Measurements from ENCODE around the gene CDKN2B-AS1.

DNA sequence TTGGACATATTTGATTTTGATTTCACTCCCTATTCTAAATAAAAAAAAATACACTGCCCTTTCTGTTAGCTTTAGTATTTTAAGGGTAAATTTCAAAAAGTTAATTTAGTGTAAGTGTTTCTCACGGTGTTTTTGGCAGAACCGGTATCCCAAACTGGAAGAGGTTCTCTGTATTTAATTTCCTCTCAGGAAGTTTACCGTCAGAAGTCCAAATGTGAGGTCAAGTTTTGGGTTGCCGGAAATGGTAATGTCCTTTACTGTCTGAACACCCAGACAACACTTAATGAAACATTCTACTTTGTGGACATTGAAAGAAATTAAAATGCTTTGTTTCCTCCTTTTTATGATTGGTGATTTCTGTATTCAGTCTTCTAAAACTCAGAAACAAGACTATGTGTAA is 163.2 kb downstream of the CDKN2B-AS1 start:
- TF ChIP-seq, protein P1, sequence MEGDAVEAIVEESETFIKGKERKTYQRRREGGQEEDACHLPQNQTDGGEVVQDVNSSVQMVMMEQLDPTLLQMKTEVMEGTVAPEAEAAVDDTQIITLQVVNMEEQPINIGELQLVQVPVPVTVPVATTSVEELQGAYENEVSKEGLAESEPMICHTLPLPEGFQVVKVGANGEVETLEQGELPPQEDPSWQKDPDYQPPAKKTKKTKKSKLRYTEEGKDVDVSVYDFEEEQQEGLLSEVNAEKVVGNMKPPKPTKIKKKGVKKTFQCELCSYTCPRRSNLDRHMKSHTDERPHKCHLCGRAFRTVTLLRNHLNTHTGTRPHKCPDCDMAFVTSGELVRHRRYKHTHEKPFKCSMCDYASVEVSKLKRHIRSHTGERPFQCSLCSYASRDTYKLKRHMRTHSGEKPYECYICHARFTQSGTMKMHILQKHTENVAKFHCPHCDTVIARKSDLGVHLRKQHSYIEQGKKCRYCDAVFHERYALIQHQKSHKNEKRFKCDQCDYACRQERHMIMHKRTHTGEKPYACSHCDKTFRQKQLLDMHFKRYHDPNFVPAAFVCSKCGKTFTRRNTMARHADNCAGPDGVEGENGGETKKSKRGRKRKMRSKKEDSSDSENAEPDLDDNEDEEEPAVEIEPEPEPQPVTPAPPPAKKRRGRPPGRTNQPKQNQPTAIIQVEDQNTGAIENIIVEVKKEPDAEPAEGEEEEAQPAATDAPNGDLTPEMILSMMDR (IDR thresholded peaks at IDR 0.05; ENCODE audit: insufficient read depth, low read length, poor library complexity, severe bottlenecking), result no peak
- no peak for TF ChIP-seq EZH2phosphoT487 (conservative IDR thresholded peaks at IDR 0.05; ENCODE audit: low read length)

Measured in SU-DHL-6 (cell line).